ENCODE results near the gene SF3B1. TPM values are rescaled to one million over a fixed set of nuclear protein-coding genes. Genes with fewer than 3 reads are reported as not detected.

SF3B1 gene
- total RNA-seq, 1 donor from 2014 or later, result 211 TPM

GRCh38 chr2:197363998-197364397 is 70.8 kb downstream of the SF3B1 start:
- no peak overlapping the region for H3K4me3 Mint-ChIP-seq (ENCODE audit: unreplicated experiment)
- no peak for DNase-seq (ENCODE audit: low spot score)
- H3K27ac Mint-ChIP-seq (ENCODE audit: unreplicated experiment), result no peak overlapping the region
- no peak for TF ChIP-seq CTCF (IDR thresholded peaks at IDR 0.05)
- H3K27me3 Mint-ChIP-seq (ENCODE audit: low read depth), result no peaks in the 10 kb centered on the region
- H3K36me3 Mint-ChIP-seq (ENCODE audit: low read depth), result no peaks in the 10 kb centered on the region
- no peaks in the 10 kb centered on the region for H3K4me1 Mint-ChIP-seq (ENCODE audit: low read depth)
- H3K9me3 Mint-ChIP-seq (ENCODE audit: low read depth), result peaks cover 3% of the 10 kb centered on the region

GRCh38 chr2:197360744-197361156 is 74.1 kb downstream of the SF3B1 start:
- no peak for DNase-seq (ENCODE audit: low spot score)
- Mint-ChIP-seq H3K27me3 (ENCODE audit: low read depth) (no peaks in the 10 kb centered on the region), H3K27ac (ENCODE audit: unreplicated experiment) (no peak overlapping the region), H3K9me3 (ENCODE audit: low read depth) (peaks cover 3% of the 10 kb centered on the region), H3K4me3 (ENCODE audit: unreplicated experiment) (no peak overlapping the region), H3K36me3 (ENCODE audit: low read depth) (no peaks in the 10 kb centered on the region), H3K4me1 (ENCODE audit: low read depth) (no peaks in the 10 kb centered on the region)
- no peak for TF ChIP-seq CTCF (IDR thresholded peaks at IDR 0.05)

- Mint-ChIP-seq H3K9me3 (ENCODE audit: low read depth) (peaks cover 3% of the 10 kb centered on the region), H3K27ac (ENCODE audit: unreplicated experiment) (no peak overlapping the region), H3K27me3 (ENCODE audit: low read depth) (no peaks in the 10 kb centered on the region), H3K4me3 (ENCODE audit: unreplicated experiment) (no peak overlapping the region), H3K4me1 (ENCODE audit: low read depth) (no peaks in the 10 kb centered on the region), H3K36me3 (ENCODE audit: low read depth) (no peaks in the 10 kb centered on the region)
- DNase-seq (ENCODE audit: low spot score), result no peak
- TF ChIP-seq CTCF (IDR thresholded peaks at IDR 0.05), result no peak
These were observed 75.0 kb downstream of the SF3B1 start for GRCh38 chr2:197359859-197360258.

- no peaks in the 10 kb centered on the region for H3K36me3 Mint-ChIP-seq (ENCODE audit: low read depth)
- H3K27me3 Mint-ChIP-seq (ENCODE audit: low read depth), result no peaks in the 10 kb centered on the region
- no peaks in the 10 kb centered on the region for H3K4me1 Mint-ChIP-seq (ENCODE audit: low read depth)
- H3K9me3 Mint-ChIP-seq (ENCODE audit: low read depth), result peaks cover 3% of the 10 kb centered on the region
- H3K27ac Mint-ChIP-seq (ENCODE audit: unreplicated experiment), result no peak overlapping the region
- H3K4me3 Mint-ChIP-seq (ENCODE audit: unreplicated experiment), result no peak overlapping the region
- DNase-seq (ENCODE audit: low spot score), result no peak
- TF ChIP-seq CTCF (IDR thresholded peaks at IDR 0.05), result no peak
These were observed 75.9 kb downstream of the SF3B1 start for GRCh38 chr2:197358931-197359330.

- Mint-ChIP-seq H3K36me3 (ENCODE audit: low read depth) (no peaks in the 10 kb centered on the region), H3K4me3 (ENCODE audit: unreplicated experiment) (no peak overlapping the region), H3K27ac (ENCODE audit: unreplicated experiment) (no peak overlapping the region), H3K27me3 (ENCODE audit: low read depth) (no peaks in the 10 kb centered on the region), H3K4me1 (ENCODE audit: low read depth) (no peaks in the 10 kb centered on the region), H3K9me3 (ENCODE audit: low read depth) (peaks cover 3% of the 10 kb centered on the region)
- no peak for DNase-seq (ENCODE audit: low spot score)
- TF ChIP-seq CTCF (IDR thresholded peaks at IDR 0.05), result no peak
These were observed 76.8 kb downstream of the SF3B1 start for GRCh38 chr2:197357986-197358385.
